Panc1 (cell line): ENCODE measurements around the gene RIMBP3C. TPM values are rescaled to one million over a fixed set of nuclear protein-coding genes. Genes with fewer than 3 reads are reported as not detected.

Experiments used
- ATAC-seq: fragments of 200-7000 bp; cut with Tn5 transposase; 2 replicates; pipeline ENCODE4 v1.9.1; 2020; ENCODE audit warnings: mild to moderate bottlenecking, moderate library complexity
- BruUV-seq: library from RNA; stranded (reverse); fragments of 400-500 nt; replicated peaks from 2 replicates; lab custom pipeline; 2021; lab: Mats Ljungman, UMichigan
- CTCF ChIA-PET: fragments of 300-600 bp; sonication (Branson Sonifier 250); formaldehyde crosslinking; loops from one replicate; lab custom pipeline; 2022; ENCODE audit warnings: antibody characterized with exemption; lab: Charles Lee
- POLR2A ChIA-PET: fragments of 300-600 bp; sonication (Branson Sonifier 250); formaldehyde crosslinking; loops from one replicate; lab custom pipeline; 2022; ENCODE audit warnings: antibody characterized with exemption; lab: Charles Lee
- DNase-seq: peaks from one replicate; pipeline ENCODE4 v3.0.0-alpha.2; 2010; ENCODE audit warnings: low read depth, low spot score
- H3K27ac ChIP-seq: 2 replicates; pipeline ENCODE4 v1.5.1; 2011; ENCODE audit warnings: mild to moderate bottlenecking, low read length, inconsistent platforms
- H3K27me3 ChIP-seq: fragments of 200-500 bp; sonication (Bioruptor generic); 2 replicates; pipeline ENCODE4 v1.6.0; 2014; ENCODE audit warnings: low read length, inconsistent platforms; ENCODE audit not compliant: control insufficient read depth, insufficient read depth
- H3K36me3 ChIP-seq: fragments of 200-500 bp; sonication (Bioruptor generic); 2 replicates; pipeline ENCODE4 v1.5.1; 2014; ENCODE audit warnings: inconsistent platforms, mild to moderate bottlenecking, low read length, moderate library complexity; ENCODE audit not compliant: control insufficient read depth, insufficient read depth
- H3K4me1 ChIP-seq: 2 replicates; pipeline ENCODE4 v1.5.1; 2011; ENCODE audit warnings: inconsistent platforms, mild to moderate bottlenecking, low read length, moderate library complexity; ENCODE audit not compliant: control insufficient read depth, insufficient read depth
- H3K4me3 ChIP-seq, 2 experiments: 2 replicates each; pipeline ENCODE4 v1.5.1; 2011 to 2012; ENCODE audit warnings: low read depth in 2 of 2, low read length in 2 of 2, mild to moderate bottlenecking in 2 of 2, inconsistent platforms in 1 of 2, moderate library complexity in 1 of 2
- H3K9me3 ChIP-seq: fragments of 200-500 bp; sonication (Bioruptor generic); 2 replicates; pipeline ENCODE4 v1.5.1; 2014; ENCODE audit warnings: low read depth, mild to moderate bottlenecking, inconsistent platforms, low read length, moderate library complexity; ENCODE audit not compliant: control insufficient read depth, insufficient read depth
- POLR2AphosphoS5 ChIP-seq: IDR thresholded peaks from 2 replicates; pipeline ENCODE4 v1.6.1; 2012; ENCODE audit warnings: mild to moderate bottlenecking, low read depth, low read length, moderate library complexity
- REST ChIP-seq, 2 experiments: IDR thresholded peaks; 2 replicates each; pipeline ENCODE4 v1.6.1; 2011 to 2012; ENCODE audit warnings: low read depth in 2 of 2, control low read depth in 1 of 2, low read length in 1 of 2, mild to moderate bottlenecking in 1 of 2, moderate library complexity in 1 of 2; ENCODE audit not compliant: insufficient read depth in 1 of 2
- SIN3A ChIP-seq: IDR thresholded peaks from 2 replicates; pipeline ENCODE4 v1.6.1; 2012; ENCODE audit warnings: low read depth, mild to moderate bottlenecking, low read length, moderate library complexity, borderline replicate concordance; ENCODE audit not compliant: insufficient read depth
- TCF7L2 ChIP-seq: IDR thresholded peaks from 2 replicates; pipeline ENCODE4 v1.6.1; 2011; ENCODE audit warnings: mild to moderate bottlenecking, low read depth, low read length, inconsistent platforms
- in situ Hi-C: cut with HindIII; loops from 2 replicates; pipeline ENCODE4 v1.10.0; 2016; ENCODE audit warnings: low sequenced_read_pairs, low pct_unique_long_range_greater_than_20kb
- intact Hi-C: fragments of 100-400 bp; cut with micrococcal nuclease; formaldehyde crosslinking; loops from one replicate; pipeline ENCODE4 v1.10.0; 2022; ENCODE audit not compliant: unreplicated experiment
- total RNA-seq: library from RNA; stranded (reverse); gene quantifications from one replicate; pipeline ENCODE4 v1.2.1, GENCODE V29; 2021; ENCODE audit not compliant: unreplicated experiment
- TF ChIP-seq, protein P1 (sequence below): fragments of 450-650 bp; IDR thresholded peaks from 2 replicates; pipeline ENCODE4 v1.5.1; 2017; ENCODE audit warnings: mild to moderate bottlenecking

RIMBP3C gene
- total RNA-seq, 1 experiment from 2014 or later: 0.90 TPM

DNA sequence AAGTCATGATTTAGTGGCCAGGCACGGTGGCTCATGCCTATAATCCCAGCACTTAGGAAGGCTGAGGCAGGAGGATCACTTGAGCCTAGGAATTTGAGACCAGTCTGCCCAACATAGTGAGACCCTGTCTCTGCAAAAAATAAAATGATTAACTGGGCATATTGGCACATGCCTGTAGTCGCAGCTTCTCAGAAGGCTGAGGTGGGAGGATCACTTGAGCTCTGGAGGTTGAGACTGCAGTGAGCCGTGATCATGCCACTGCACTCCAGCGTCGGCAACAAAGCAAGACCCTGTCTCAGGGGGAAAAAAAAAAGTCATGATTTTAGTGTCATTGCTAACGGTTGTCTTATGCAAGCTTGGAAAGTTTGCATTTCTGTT is 28.2 kb upstream of the RIMBP3C start:
- TF ChIP-seq REST (IDR thresholded peaks at IDR 0.05; ENCODE audit: insufficient read depth in 1 of 2, low read depth in 2 of 2, low read length in 1 of 2) (no peak), SIN3A (no peak), TCF7L2 (no peak), POLR2AphosphoS5 (no peak)
- TF ChIP-seq, protein P1, sequence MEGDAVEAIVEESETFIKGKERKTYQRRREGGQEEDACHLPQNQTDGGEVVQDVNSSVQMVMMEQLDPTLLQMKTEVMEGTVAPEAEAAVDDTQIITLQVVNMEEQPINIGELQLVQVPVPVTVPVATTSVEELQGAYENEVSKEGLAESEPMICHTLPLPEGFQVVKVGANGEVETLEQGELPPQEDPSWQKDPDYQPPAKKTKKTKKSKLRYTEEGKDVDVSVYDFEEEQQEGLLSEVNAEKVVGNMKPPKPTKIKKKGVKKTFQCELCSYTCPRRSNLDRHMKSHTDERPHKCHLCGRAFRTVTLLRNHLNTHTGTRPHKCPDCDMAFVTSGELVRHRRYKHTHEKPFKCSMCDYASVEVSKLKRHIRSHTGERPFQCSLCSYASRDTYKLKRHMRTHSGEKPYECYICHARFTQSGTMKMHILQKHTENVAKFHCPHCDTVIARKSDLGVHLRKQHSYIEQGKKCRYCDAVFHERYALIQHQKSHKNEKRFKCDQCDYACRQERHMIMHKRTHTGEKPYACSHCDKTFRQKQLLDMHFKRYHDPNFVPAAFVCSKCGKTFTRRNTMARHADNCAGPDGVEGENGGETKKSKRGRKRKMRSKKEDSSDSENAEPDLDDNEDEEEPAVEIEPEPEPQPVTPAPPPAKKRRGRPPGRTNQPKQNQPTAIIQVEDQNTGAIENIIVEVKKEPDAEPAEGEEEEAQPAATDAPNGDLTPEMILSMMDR: no peak
- ChIA-PET CTCF (no interaction called here), POLR2A (interaction anchor here (0.7 kb wide), 1 partner anchor 1370 kb away, joined by 4 read pairs; no protein-coding TSS in a partner anchor)
- no peak overlapping the region for H3K27ac ChIP-seq
- in situ Hi-C loops (no loop called here), intact Hi-C loops (no loop called here)
- peaks cover 10% of the 10 kb centered on the region for H3K4me1 ChIP-seq
- no peaks in the 10 kb centered on the region for H3K9me3 ChIP-seq
- BruUV-seq: no TSS peak
- DNase-seq (no peak), ATAC-seq (no peak)
- H3K36me3 ChIP-seq: no peaks in the 10 kb centered on the region
- no peak overlapping the region for H3K4me3 ChIP-seq
- no peaks in the 10 kb centered on the region for H3K27me3 ChIP-seq

DNA sequence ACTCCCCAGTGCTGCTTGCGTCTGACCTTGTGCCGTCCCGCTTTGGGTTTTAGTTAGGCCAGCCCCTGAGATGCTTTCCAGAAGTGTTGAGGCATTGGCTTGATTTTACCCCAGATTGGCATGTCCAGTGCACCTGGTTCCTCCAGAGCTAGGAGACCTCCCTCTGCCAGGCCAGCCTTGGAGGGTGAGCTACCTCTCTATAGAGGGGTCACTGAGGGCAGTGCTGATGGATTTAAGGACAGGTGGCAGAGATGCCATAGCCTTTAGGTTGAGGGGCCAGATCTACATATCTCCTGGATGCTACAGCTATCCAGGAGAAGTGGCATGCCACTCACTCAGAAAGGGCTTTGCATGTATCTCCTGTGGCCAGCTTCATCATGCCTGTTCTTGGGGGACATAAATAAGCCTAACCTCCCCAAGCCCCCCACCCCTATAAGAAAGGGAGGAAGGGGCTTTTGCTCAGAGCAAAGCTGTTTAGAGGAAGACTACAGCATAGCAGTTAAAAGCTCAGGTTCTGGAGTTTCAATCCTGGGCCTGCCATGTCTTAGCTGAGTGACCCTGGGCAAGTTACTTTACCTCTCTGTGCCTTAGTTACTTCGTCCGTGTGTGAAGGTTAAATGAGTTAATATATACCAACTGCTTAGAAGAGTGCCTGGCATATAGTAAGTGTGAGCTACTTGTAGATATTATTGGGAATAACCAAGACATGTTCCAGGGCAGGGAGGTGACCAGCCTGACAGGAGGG is 22.7 kb upstream of the RIMBP3C start:
- no TSS peak for BruUV-seq
- no peak for ATAC-seq
- POLR2A ChIA-PET: interaction anchor here (0.8 kb wide), 1 partner anchor 11 kb away, joined by 3 read pairs; no protein-coding TSS in a partner anchor

More for the DNA sequence above, 22.7 kb upstream of the RIMBP3C start:
- H3K4me1 ChIP-seq: peaks cover 53% of the 10 kb centered on the region
- H3K36me3 ChIP-seq: no peaks in the 10 kb centered on the region; the same call in 1 of the 2 replicates
- CTCF ChIA-PET: no interaction called here
- intact Hi-C loops (no loop called here), in situ Hi-C loops (no loop called here)
- H3K9me3 ChIP-seq: no peaks in the 10 kb centered on the region
- H3K4me3 ChIP-seq: no peak overlapping the region
- H3K27ac ChIP-seq: no peak overlapping the region
- no peak for DNase-seq
- H3K27me3 ChIP-seq: no peaks in the 10 kb centered on the region
- TF ChIP-seq, protein P1: no peak
- no peak for TF ChIP-seq POLR2AphosphoS5
